Measurements from ENCODE around the gene KCNJ6. TPM values are rescaled to one million over a fixed set of nuclear protein-coding genes. Genes with fewer than 3 reads are reported as not detected.
A peak's percentile ranks its signal among the peaks of the same experiment; 100 is the strongest.
"Not testable (repeated sequence)": the region's sequence is repeated elsewhere in the genome, so short reads cannot be mapped to it uniquely, and the experiment has no call there.

KCNJ6 gene
- total RNA-seq, 2 experiments from 2014 or later, result not detected

DNA sequence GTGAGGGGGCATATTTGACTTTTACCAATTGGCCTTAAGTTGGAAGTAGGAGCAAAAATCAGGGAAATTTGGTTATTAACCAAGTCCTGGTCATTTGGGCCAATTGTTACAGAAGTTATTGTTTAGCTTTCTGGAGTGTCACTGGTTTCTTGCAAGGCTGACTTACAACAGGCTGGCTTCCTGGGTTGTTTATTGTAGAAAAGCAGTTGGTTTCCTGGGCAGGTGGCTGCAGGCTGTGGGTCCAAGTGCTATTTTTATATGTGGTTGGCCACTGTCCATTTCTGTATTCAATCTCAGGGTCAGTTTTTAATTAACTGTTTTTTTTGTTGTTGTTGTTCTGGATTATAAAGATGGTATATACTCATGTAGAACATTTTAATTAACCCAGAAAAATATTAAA lies 174.1 kb downstream of the KCNJ6 start:
- Mint-ChIP-seq H3K27ac (no peak overlapping the region), H3K9me3 (no peaks in the 10 kb centered on the region), H3K4me3 (no peak overlapping the region), H3K4me1 (no peaks in the 10 kb centered on the region), H3K36me3 (no peaks in the 10 kb centered on the region), H3K27me3 (peaks cover 6% of the 10 kb centered on the region)
- no peak for DNase-seq

DNA sequence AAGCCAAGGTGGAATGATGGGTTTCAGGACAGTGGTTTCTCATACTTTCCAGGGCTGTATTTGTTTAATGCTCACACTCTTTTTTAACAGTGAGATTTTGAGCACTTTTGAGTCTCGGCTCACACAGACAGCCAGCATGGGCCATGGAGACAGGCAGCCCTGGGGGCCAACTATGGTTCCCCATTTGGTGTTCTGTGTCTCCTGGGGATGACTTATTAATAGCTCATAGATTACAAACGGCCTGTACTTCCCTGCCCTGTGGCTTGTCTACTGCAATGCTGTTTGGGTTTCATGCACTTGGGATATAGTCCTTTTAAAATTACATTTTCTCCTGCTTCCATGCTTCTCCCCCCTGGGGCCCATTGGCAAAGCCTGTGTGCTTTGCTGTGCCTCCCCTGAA lies 178.3 kb downstream of the KCNJ6 start:
- Mint-ChIP-seq H3K4me1 (no peaks in the 10 kb centered on the region), H3K27ac (no peak overlapping the region), H3K36me3 (no peaks in the 10 kb centered on the region), H3K9me3 (no peaks in the 10 kb centered on the region), H3K27me3 (peaks cover 5% of the 10 kb centered on the region), H3K4me3 (no peak overlapping the region)
- no peak for DNase-seq

DNA sequence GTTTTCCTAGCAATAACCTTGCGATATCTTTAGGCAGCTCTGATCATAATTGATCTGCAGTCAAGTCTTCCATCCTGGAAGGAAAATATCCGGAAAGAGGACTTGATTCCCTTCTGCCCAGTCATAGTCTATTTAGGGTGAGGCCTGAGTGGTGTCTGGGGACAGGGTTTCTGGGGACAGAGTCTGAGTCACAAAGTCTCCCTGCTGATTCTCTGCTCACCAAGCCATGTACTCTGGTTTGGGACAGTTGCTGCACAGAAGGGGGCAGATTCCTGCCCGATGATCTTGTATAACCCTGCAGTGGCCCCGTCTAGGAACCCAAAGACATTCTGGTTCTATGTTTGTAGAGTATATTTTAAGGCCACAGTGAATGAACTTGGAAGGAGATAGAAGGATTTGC lies 178.8 kb downstream of the KCNJ6 start:
- no peak for DNase-seq
- Mint-ChIP-seq H3K4me1 (no peaks in the 10 kb centered on the region), H3K27ac (no peak overlapping the region), H3K4me3 (no peak overlapping the region), H3K36me3 (no peaks in the 10 kb centered on the region), H3K27me3 (peaks cover 5% of the 10 kb centered on the region), H3K9me3 (no peaks in the 10 kb centered on the region)

DNA sequence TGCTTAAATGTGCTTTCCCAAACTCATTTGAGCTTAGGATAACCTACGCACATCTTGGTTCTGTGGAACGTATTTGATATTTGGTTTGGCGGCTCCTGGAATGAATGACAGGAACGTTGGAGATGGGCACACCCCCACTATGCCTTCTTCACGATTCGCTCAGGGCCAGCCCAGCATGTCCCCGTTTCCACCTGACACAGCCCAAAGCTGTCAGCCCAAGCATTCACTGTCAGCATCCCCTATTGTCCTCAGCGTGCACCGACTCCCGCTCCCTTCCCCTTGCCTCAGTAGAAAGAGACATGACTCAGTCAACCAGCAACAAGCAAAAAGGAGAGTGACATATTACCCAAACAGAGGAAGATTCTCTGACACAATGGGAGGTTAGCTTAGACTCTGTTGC lies 181.4 kb downstream of the KCNJ6 start:
- H3K27ac Mint-ChIP-seq, result no peak overlapping the region
- H3K4me1 Mint-ChIP-seq, result no peaks in the 10 kb centered on the region
- H3K9me3 Mint-ChIP-seq, result no peaks in the 10 kb centered on the region
- no peak for DNase-seq
- H3K4me3 Mint-ChIP-seq, result no peak overlapping the region
- H3K36me3 Mint-ChIP-seq, result no peaks in the 10 kb centered on the region
- H3K27me3 Mint-ChIP-seq, result peaks cover 8% of the 10 kb centered on the region

DNA sequence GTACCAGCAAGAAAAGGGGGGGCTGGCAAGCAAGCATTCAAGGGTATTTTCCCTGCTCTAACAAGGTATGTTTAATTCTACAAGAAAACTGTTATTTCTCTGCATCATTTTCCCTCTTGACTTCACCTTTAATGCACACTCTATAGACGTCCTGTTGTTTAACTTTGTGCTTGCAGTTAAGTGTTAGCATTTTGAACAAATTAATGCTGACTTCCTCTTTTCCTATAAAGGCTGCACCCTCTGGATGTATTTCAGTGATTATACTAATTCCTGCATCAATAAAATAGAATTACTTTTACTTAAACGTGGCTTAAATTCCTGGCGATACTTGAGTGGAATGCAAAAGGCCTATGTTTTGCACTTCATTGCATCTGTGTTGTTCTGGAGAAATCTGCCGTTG lies 183.3 kb downstream of the KCNJ6 start:
- no peak for DNase-seq
- Mint-ChIP-seq H3K27ac (no peak overlapping the region), H3K27me3 (peaks cover 8% of the 10 kb centered on the region), H3K36me3 (no peaks in the 10 kb centered on the region), H3K4me3 (no peak overlapping the region), H3K9me3 (no peaks in the 10 kb centered on the region), H3K4me1 (no peaks in the 10 kb centered on the region)

DNA sequence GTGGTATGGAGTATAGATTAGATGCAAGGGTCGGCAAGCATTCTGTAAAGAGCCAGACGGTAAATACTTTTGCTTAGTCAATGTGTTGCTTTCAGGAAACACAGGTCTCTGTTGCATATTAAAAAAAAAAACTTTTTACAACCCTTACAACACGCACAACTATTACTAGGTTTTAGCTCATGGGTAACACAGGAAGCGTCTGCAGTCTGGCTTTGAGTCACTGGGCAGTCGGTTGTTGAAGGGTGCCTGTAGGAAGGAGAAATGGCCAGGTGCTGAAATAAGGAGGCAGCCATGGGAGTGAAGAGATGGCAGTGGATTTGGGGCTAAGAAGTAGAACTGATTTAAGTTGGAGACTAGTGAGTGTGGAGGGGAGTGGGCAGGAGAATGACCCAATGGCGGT lies 192.1 kb downstream of the KCNJ6 start:
- no peaks in the 10 kb centered on the region for H3K36me3 Mint-ChIP-seq
- no peaks in the 10 kb centered on the region for H3K9me3 Mint-ChIP-seq
- no peaks in the 10 kb centered on the region for H3K4me1 Mint-ChIP-seq
- no peak for DNase-seq
- H3K27ac Mint-ChIP-seq, result no peak overlapping the region
- no peak overlapping the region for H3K4me3 Mint-ChIP-seq
- H3K27me3 Mint-ChIP-seq, result peaks cover 23% of the 10 kb centered on the region

DNA sequence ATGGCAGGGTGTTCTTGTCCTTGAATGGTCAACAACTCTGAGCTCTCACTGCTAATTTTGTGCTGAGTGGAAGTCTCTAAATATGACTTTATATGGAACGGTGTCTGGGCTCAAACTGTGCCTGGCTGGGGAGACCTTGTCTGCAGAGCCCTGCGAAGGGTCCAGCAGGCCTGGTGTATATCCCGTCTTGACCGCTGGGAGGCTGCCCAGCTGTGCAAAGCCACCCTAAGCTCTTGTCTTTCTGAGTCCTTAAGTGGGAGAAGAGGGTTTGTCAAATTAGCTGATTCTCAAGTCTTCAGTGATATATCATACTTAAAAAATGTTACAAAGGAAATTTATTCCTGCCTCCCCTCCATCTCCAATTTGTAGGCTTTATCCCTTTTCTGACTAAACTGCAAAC lies 198.7 kb downstream of the KCNJ6 start:
- Mint-ChIP-seq H3K4me1 (no peaks in the 10 kb centered on the region), H3K27ac (no peak overlapping the region), H3K9me3 (no peaks in the 10 kb centered on the region), H3K4me3 (no peak overlapping the region), H3K27me3 (peaks cover 21% of the 10 kb centered on the region), H3K36me3 (no peaks in the 10 kb centered on the region)
- DNase-seq, result no peak

DNA sequence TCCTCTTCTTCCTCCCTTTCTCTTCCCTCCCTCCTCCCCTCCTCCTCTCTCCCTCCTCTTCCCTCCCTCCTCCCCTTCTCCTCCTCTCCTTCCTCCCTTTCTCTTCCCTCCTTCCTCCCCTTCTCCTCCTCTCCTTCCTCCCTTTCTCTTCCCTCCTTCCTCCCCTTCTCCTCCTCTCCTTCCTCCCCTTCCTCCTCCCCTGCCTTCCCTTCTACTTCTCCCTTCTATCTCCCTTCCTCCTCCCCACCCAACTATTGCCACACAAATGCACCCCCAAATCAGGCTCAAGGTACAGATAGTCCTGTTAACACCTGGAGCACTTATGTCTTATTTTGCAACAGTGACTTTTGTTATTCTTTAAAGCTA lies 203.7 kb downstream of the KCNJ6 start:
- H3K9me3 Mint-ChIP-seq, H3K4me1 Mint-ChIP-seq, H3K36me3 Mint-ChIP-seq, H3K27ac Mint-ChIP-seq, DNase-seq, H3K4me3 Mint-ChIP-seq: not testable (repeated sequence)
- H3K27me3 Mint-ChIP-seq, result peaks cover 30% of the 10 kb centered on the region

DNA sequence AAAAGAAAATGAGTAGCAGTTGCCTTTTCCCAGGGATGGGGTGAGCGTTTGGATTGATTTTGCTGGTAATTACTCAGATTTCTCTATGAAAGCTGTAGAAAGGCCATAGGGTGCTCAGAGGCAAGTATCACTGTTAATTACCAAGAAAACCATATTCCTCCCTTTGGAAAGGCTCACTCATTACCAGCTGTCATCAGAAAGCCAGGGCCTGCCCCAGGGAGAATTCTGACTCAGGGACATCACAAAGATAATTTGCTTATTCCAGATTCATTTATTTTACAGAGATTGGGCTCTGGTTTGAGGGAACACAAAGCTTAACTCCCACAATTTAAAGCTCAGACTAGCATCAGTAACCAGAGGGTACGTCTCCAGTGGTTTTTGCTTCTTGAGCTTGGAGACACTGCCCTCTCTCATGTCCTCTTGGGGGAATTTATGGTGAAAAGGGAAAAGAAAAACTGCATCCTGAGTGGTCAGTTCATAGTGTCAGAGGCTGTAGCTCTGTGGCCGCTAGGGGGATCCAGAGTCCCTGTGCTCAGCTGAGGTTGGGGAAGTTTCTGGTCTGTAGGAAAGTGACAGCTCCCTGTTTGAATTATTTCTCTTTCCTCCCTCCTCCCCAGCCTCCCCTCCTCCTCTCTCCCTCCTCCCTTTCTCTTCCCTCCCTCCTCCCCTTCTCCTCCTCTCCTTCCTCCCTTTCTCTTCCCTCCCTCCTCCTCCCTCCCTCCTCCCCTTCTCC lies 204.3 kb downstream of the KCNJ6 start:
- no peaks in the 10 kb centered on the region for H3K36me3 Mint-ChIP-seq
- H3K27me3 Mint-ChIP-seq, result peaks cover 26% of the 10 kb centered on the region
- no peaks in the 10 kb centered on the region for H3K9me3 Mint-ChIP-seq
- no peaks in the 10 kb centered on the region for H3K4me1 Mint-ChIP-seq
- no peak overlapping the region for H3K27ac Mint-ChIP-seq
- DNase-seq, result peak; percentile 34
- no peak overlapping the region for H3K4me3 Mint-ChIP-seq

DNA sequence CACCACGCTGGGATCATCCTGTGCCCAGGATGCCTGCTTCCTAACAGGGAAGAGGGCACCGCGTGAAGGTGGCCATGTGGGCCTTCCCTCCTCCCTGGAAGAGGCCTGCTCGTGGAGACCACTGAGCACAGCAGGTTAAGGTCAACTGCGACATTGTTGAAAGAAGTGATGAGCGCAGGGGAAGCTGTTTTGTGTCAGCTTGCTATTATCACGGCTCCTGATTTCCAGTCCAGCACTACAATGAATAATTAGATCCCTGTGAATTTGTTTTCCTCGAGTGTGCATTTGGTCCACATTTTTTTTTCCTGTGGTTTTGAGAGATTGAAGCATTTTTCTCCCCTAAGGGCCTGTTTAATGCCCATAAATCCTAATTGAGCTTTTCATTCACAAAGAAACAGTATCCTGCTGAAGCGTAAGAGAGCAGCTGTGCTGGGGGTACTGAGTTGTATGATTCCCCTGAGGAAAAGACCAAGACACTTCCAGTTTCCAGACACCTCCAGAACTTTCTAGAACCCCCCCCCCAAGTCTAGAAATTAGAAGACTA lies 204.9 kb downstream of the KCNJ6 start:
- Mint-ChIP-seq H3K4me1 (no peaks in the 10 kb centered on the region), H3K9me3 (no peaks in the 10 kb centered on the region), H3K36me3 (no peaks in the 10 kb centered on the region), H3K27ac (no peak overlapping the region), H3K27me3 (peaks cover 26% of the 10 kb centered on the region), H3K4me3 (no peak overlapping the region)
- DNase-seq, result no peak

DNA sequence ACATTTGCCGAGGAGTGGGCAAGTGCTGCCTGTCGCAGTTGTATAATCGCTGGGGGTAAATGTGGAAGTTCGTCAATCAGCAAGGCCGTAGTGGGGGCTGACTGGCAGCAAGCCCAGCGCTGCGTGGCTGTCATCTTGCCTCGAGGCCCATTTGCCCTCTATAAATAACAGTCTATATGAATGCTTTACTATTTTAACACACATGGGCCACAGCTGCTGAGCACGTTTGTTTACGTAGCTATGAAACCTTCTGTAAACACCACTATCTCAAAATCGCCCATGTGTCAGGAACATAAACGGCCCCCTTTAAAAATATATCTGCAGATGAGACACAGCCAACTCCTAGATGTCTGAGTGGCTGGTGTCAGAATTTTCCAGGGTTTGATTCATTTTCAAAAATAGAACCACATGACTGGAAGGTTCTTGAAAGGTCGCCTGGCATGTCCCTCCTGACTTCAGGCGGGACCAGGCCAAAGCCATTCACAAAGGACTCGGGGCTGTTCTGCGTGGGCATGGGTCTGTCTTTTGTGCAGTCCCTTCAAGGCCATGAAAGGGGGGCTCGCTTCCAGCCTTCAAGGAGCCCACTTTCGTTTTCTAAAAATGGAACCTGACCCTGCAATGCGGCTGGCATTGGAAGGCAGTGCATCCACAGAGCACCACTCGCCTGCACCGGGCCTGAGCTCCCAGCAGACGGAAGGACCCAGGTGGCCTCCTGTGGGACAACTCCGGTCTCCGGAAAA lies 205.5 kb downstream of the KCNJ6 start:
- Mint-ChIP-seq H3K4me3 (no peak overlapping the region), H3K4me1 (no peaks in the 10 kb centered on the region), H3K9me3 (no peaks in the 10 kb centered on the region), H3K27me3 (peaks cover 26% of the 10 kb centered on the region), H3K27ac (no peak overlapping the region), H3K36me3 (no peaks in the 10 kb centered on the region)
- no peak for DNase-seq

DNA sequence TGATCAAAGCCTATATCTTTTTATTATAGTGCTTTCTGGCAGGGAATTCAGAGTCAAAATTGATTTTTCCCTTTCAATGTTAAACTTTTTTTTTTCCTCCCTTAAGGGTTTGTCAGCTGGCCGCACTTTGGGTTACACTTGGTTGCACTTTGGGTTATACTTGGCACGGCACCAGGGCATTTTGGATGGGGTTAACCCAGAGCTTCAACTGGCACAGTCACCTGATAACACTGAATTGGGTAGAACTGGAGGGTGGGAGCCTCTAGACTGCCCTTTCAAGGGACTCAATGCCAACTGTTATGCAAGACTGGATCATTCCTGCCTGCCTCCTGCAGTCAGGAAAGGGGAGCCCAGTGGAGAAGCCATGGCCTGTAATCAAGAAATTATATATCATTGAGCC lies 211.5 kb downstream of the KCNJ6 start:
- Mint-ChIP-seq H3K4me3 (no peak overlapping the region), H3K9me3 (no peaks in the 10 kb centered on the region), H3K27ac (no peak overlapping the region), H3K36me3 (no peaks in the 10 kb centered on the region), H3K27me3 (peaks cover 20% of the 10 kb centered on the region), H3K4me1 (no peaks in the 10 kb centered on the region)
- DNase-seq, result no peak

DNA sequence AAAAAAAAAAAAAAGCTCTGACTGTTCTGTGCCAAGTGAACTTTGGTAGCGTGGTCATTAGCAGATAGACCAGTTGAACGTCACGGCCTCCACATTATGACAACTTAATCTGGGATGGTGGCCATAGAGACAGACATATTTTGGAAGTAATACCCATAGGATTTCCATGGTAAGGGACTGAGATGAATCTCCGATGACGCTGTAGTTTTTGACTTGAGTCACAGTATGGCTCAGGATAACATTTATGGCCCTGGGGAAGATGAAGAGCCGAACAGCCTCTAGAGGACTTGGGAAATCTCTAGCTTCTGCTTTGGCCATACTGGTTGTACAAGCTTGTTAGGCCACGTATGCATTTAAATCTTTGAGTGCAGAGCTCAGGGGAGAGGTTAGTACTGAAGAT lies 214.0 kb downstream of the KCNJ6 start:
- Mint-ChIP-seq H3K27me3 (peaks cover 5% of the 10 kb centered on the region), H3K4me3 (no peak overlapping the region), H3K4me1 (no peaks in the 10 kb centered on the region), H3K9me3 (no peaks in the 10 kb centered on the region), H3K36me3 (no peaks in the 10 kb centered on the region), H3K27ac (no peak overlapping the region)
- no peak for DNase-seq

DNA sequence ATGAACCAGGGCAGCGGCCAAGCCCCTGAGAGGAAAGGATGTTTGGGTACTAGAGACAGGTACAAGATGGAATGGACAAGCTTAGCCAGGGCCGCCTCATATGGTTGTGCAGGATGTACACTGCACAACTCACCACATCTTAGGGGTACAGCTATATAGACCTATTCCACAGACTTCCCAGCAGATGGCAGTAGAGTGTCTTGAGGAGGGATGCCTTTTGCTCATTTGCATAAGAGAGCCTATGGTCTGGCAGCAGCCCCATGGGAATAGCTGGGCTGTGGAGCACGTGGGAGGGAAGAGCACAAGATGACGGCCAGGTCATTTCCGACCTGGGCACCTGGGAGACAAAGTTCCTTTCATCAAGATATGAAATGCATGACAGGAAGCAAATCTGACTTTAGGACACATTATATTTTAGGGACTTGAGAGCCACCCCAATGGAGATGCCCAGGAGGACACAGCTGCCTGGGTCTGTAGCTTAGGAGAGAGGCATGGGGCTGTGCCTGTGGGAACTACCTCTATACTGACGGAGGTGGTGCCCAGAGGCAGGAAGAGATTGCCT lies 215.5 kb downstream of the KCNJ6 start:
- Mint-ChIP-seq H3K4me1 (no peaks in the 10 kb centered on the region), H3K27me3 (peaks cover 14% of the 10 kb centered on the region), H3K9me3 (no peaks in the 10 kb centered on the region), H3K4me3 (no peak overlapping the region), H3K27ac (no peak overlapping the region), H3K36me3 (no peaks in the 10 kb centered on the region)
- no peak for DNase-seq

DNA sequence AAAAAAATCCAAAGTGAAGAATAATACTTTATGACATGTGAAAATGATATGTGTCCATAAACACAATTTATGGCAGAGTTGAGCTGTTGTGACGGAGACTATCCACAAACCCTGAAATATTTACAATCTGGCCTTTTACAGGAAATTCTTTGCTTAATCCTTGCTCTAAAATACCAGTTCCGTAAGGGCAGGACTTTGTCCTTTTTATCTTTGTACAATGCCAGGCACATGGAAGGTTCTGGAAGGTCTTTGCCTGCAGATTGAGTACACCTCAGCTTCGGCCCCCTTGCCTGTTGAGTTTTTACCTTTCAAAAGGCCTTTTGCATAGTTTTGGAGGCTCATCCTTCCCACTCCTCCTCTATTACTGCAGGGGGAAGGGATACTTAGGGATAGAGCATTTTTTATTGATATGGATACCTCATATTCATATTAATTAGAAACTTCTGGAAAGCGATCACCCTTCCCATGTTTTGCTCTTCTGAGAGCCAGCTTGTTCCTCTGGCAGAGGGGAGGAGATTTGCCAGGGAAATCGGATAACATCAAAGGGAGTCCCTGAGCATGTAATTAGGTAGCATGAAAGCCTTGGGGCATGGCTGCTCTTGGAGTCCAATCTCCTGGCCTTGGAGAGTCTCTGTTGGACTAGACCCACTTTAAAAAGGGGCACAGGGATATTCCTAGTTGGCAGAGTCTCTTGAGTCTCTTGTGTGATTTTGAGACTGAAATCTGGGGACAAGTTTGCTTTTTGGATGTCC lies 217.1 kb downstream of the KCNJ6 start:
- H3K27ac Mint-ChIP-seq, result no peak overlapping the region
- H3K4me3 Mint-ChIP-seq, result no peak overlapping the region
- peaks cover 14% of the 10 kb centered on the region for H3K27me3 Mint-ChIP-seq
- no peaks in the 10 kb centered on the region for H3K36me3 Mint-ChIP-seq
- no peaks in the 10 kb centered on the region for H3K4me1 Mint-ChIP-seq
- H3K9me3 Mint-ChIP-seq, result no peaks in the 10 kb centered on the region
- no peak for DNase-seq
